ENCODE results near the gene TEAD1. TPM values are rescaled to one million over a fixed set of nuclear protein-coding genes. Genes with fewer than 3 reads are reported as not detected.

TEAD1 gene
- total and polyA plus RNA-seq, 5 donors from 2014 or later: 0.30 TPM; not detected in 4

DNA sequence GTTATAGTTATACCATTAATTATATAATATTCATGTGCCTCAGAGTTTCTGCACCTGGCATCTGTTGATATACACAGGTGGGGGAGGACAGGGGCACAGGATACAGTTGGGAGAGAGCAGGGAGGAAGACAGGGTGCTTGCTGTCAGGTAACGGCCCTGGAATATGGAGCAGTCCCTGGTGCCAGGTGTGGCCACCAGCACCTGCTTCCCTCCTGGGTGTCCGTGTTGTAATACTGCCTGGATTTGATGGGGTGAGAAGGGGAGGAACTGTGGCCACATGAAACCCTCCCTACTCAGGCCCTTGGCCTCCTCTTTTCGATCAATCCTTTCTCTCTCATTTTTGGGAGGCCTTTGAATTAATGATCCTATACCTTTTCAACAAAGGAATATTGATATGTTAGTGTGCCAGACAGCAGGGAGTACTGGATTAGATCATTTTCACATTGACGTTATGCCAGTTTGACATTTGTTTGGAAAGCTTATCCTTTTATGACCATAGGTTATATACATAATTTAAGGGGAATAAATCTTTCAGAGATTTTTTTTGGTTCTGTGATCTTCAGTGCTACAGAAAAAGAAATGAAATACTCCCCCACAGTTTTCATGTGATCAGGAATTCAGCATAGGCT is 88.6 kb downstream of the TEAD1 start:
- Mint-ChIP-seq H3K27ac (no peak overlapping the region), H3K4me3 (no peak overlapping the region), H3K36me3 (no peaks in the 10 kb centered on the region), H3K4me1 (no peaks in the 10 kb centered on the region), H3K9me3 (no peaks in the 10 kb centered on the region), H3K27me3 (peaks cover 18% of the 10 kb centered on the region)
- no peak for ATAC-seq (ENCODE audit: low read depth in 2 of 2)
- H3K4me3 ChIP-seq (ENCODE audit: low read depth, low read length): no peak overlapping the region
- H3K27ac ChIP-seq (ENCODE audit: insufficient read depth, low read length, poor library complexity, severe bottlenecking): no peak overlapping the region
- no peaks in the 10 kb centered on the region for H3K9me3 ChIP-seq (ENCODE audit: control insufficient read depth in 2 of 2, low read length in 2 of 2)
- no peak for DNase-seq
- no peaks in the 10 kb centered on the region for H3K27me3 ChIP-seq (ENCODE audit: control insufficient read depth, insufficient read depth, low read length)
- no peaks in the 10 kb centered on the region for H3K36me3 ChIP-seq (ENCODE audit: control insufficient read depth, insufficient read depth, low read length)
- no peaks in the 10 kb centered on the region for H3K4me1 ChIP-seq (ENCODE audit: control insufficient read depth, insufficient read depth, low read length, poor library complexity, severe bottlenecking)

DNA sequence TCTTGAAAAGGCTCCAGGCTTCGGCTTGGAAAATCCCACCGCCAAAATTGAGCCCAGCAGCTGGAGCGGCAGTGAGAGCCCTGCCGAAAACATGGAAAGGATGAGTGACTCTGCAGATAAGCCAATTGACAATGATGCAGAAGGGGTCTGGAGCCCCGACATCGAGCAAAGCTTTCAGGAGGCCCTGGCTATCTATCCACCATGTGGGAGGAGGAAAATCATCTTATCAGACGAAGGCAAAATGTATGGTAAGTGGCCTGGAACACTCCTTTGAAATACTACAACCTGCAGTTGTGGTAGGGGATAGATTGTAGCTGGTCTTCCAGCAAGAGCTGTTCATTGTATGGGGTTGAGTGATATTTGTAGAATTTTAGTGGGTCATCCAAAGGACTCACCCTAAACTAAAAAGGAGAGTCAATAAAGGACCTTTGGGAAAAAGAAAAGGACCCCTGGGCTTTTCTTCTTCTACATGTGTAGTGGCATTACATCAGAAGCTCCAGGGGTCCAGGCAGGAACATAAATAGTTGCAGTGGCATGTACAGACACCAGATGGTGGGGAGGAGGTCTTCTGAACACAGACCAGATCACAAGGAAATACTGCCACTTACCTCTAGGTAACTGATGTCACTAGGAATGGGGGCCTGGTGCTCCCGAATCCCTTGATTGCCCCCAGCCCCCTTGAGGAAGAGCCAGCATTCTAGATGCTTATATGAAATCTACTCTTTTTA is 90.1 kb downstream of the TEAD1 start:
- H3K4me3 Mint-ChIP-seq: no peak overlapping the region

DNA sequence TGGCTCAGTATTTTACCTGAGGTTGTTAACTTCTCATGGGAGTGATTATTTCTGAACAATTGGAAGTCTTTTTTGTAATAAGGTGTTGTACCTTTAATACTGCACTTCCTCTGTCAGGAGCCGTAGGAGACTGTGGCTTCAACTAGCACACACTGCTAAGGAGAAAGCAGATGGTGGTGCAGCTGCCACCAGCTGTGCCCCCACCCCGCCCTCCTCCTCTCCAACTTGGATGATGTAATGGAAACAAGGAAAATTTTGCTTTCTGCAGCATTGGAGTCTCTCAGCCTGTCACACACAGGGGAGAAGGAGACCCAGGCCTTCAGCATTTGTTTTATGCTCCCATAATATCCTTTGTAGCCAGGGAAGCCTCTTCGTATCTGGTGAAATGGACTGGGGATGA is 91.2 kb downstream of the TEAD1 start:
- peaks cover 18% of the 10 kb centered on the region for H3K27me3 Mint-ChIP-seq
- H3K27ac Mint-ChIP-seq: no peak overlapping the region
- Histone ChIP-seq H3K27ac (ENCODE audit: insufficient read depth, low read length, poor library complexity, severe bottlenecking) (no peak overlapping the region), H3K4me1 (ENCODE audit: control insufficient read depth, insufficient read depth, low read length, poor library complexity, severe bottlenecking) (no peaks in the 10 kb centered on the region), H3K4me3 (ENCODE audit: low read depth, low read length) (no peak overlapping the region), H3K9me3 (ENCODE audit: control insufficient read depth in 2 of 2, low read length in 2 of 2) (no peaks in the 10 kb centered on the region), H3K36me3 (ENCODE audit: control insufficient read depth, insufficient read depth, low read length) (no peaks in the 10 kb centered on the region), H3K27me3 (ENCODE audit: control insufficient read depth, insufficient read depth, low read length) (peaks cover 4% of the 10 kb centered on the region)
- H3K36me3 Mint-ChIP-seq: no peaks in the 10 kb centered on the region
- ATAC-seq (ENCODE audit: low read depth in 2 of 2) (no peak), DNase-seq (no peak)
- H3K9me3 Mint-ChIP-seq: no peaks in the 10 kb centered on the region
- no peak overlapping the region for H3K4me3 Mint-ChIP-seq
- H3K4me1 Mint-ChIP-seq: no peaks in the 10 kb centered on the region

More for the DNA sequence above, 90.1 kb downstream of the TEAD1 start:
- Mint-ChIP-seq H3K27me3 (peaks cover 18% of the 10 kb centered on the region), H3K36me3 (no peaks in the 10 kb centered on the region), H3K9me3 (no peaks in the 10 kb centered on the region), H3K27ac (no peak overlapping the region), H3K4me1 (no peaks in the 10 kb centered on the region)
- no peaks in the 10 kb centered on the region for H3K36me3 ChIP-seq (ENCODE audit: control insufficient read depth, insufficient read depth, low read length)
- no peak overlapping the region for H3K4me3 ChIP-seq (ENCODE audit: low read depth, low read length)
- ATAC-seq (ENCODE audit: low read depth in 2 of 2) (no peak), DNase-seq (no peak)
- H3K9me3 ChIP-seq (ENCODE audit: control insufficient read depth in 2 of 2, low read length in 2 of 2): no peaks in the 10 kb centered on the region
- H3K27me3 ChIP-seq (ENCODE audit: control insufficient read depth, insufficient read depth, low read length): peaks cover under 1% of the 10 kb centered on the region
- H3K27ac ChIP-seq (ENCODE audit: insufficient read depth, low read length, poor library complexity, severe bottlenecking): no peak overlapping the region
- no peaks in the 10 kb centered on the region for H3K4me1 ChIP-seq (ENCODE audit: control insufficient read depth, insufficient read depth, low read length, poor library complexity, severe bottlenecking)

DNA sequence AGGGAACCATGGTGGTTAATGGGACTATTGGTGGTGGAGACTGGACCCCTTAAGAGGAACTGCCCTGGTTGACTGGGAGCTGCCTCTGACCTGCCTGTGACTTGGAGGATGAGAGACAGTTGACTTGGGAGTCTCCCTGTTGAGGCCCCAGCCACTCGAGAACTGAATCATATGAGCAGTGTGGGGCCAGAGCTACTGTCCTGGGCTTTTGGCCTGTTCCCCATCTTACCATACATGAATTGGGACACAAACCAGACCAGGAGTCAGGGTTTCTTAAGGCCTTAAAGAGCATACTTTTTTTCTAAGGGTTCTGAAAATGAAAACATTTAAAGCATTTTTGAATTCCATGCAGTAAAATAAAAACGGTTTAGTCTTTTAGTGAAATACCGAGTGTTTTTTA is 92.8 kb downstream of the TEAD1 start:
- Mint-ChIP-seq H3K9me3 (no peaks in the 10 kb centered on the region), H3K36me3 (no peaks in the 10 kb centered on the region), H3K27ac (no peak overlapping the region), H3K4me1 (no peaks in the 10 kb centered on the region), H3K4me3 (no peak overlapping the region), H3K27me3 (peaks cover 7% of the 10 kb centered on the region)
- peaks cover 4% of the 10 kb centered on the region for H3K27me3 ChIP-seq (ENCODE audit: control insufficient read depth, insufficient read depth, low read length)
- H3K9me3 ChIP-seq (ENCODE audit: control insufficient read depth in 2 of 2, low read length in 2 of 2): no peaks in the 10 kb centered on the region
- no peaks in the 10 kb centered on the region for H3K4me1 ChIP-seq (ENCODE audit: control insufficient read depth, insufficient read depth, low read length, poor library complexity, severe bottlenecking)
- ATAC-seq (ENCODE audit: low read depth in 2 of 2) (no peak), DNase-seq (no peak)
- no peak overlapping the region for H3K4me3 ChIP-seq (ENCODE audit: low read depth, low read length)
- H3K36me3 ChIP-seq (ENCODE audit: control insufficient read depth, insufficient read depth, low read length): no peaks in the 10 kb centered on the region
- H3K27ac ChIP-seq (ENCODE audit: insufficient read depth, low read length, poor library complexity, severe bottlenecking): no peak overlapping the region

DNA sequence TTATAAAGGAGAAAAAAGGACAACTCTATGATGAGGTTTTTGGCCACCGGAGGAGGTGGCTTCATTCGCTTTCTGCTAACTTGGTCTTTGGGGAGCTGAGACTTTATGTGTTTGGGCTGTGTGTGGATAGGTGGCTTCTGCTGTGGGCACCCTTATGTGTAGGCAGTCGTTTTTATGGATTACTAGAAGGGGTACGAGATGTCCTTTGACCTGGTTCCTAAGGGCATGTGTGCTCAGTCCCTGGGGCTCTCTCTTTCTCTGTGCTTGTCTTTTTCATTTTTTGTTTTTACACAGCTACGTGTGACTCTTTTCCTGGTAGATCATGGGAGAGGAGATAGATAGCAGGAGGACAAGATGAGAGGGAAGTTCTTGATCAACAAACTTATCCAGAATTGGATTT is 93.4 kb downstream of the TEAD1 start:
- Mint-ChIP-seq H3K4me1 (no peaks in the 10 kb centered on the region), H3K27me3 (peaks cover 7% of the 10 kb centered on the region), H3K4me3 (no peak overlapping the region), H3K9me3 (no peaks in the 10 kb centered on the region), H3K27ac (no peak overlapping the region), H3K36me3 (no peaks in the 10 kb centered on the region)
- Histone ChIP-seq H3K27me3 (ENCODE audit: control insufficient read depth, insufficient read depth, low read length) (peaks cover 4% of the 10 kb centered on the region), H3K36me3 (ENCODE audit: control insufficient read depth, insufficient read depth, low read length) (no peaks in the 10 kb centered on the region), H3K9me3 (ENCODE audit: control insufficient read depth in 2 of 2, low read length in 2 of 2) (no peaks in the 10 kb centered on the region), H3K4me1 (ENCODE audit: control insufficient read depth, insufficient read depth, low read length, poor library complexity, severe bottlenecking) (no peaks in the 10 kb centered on the region), H3K27ac (ENCODE audit: insufficient read depth, low read length, poor library complexity, severe bottlenecking) (no peak overlapping the region), H3K4me3 (ENCODE audit: low read depth, low read length) (no peak overlapping the region)
- DNase-seq: no peak
- ATAC-seq (ENCODE audit: low read depth in 2 of 2): no peak

DNA sequence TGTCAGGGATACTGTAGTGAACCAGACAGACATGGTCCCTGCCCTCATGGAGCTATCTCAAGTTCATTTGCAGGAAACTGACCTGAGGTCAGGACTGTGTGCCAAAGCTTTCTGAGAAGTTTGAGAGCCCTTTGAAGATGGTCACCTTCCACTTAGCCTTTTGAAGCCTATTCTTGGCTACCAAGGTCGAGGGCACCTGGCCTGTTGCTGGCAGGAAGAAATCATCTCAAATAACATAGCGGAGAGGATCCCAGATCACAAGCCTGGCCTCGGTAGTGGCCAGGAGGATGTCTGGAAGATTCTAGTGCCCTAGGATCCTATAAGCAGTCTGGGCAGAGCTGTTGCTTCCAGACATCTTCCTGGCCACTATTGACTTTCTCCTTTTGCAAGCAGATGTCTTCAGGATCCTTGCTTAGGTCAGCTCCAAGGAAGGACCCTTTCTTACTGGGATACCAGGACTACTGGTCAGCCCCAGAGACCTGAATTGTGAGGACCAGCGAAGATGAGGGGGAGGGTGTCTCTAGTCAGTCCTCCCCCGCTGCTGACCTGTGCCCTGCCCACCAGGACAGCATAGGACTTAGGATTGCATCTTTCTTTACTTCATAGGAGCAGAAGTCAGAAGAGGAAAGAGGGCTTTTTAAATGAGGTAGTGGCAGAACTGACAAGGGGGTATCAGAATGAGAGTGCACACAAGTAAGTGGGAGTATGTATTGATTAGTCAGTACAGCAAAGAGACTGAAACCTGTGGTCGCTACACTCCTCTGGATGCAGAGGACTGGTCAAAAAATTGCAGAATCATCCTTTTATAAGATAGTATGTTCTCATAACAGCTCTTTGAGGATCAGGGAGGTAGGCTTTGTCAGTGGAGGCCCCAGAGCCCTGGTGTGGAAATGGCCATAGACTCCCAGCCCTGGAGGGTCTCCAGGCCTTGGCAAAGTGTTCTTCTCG is 94.8 kb downstream of the TEAD1 start:
- no peaks in the 10 kb centered on the region for H3K9me3 Mint-ChIP-seq
- ATAC-seq (ENCODE audit: low read depth in 2 of 2): no peak

DNA sequence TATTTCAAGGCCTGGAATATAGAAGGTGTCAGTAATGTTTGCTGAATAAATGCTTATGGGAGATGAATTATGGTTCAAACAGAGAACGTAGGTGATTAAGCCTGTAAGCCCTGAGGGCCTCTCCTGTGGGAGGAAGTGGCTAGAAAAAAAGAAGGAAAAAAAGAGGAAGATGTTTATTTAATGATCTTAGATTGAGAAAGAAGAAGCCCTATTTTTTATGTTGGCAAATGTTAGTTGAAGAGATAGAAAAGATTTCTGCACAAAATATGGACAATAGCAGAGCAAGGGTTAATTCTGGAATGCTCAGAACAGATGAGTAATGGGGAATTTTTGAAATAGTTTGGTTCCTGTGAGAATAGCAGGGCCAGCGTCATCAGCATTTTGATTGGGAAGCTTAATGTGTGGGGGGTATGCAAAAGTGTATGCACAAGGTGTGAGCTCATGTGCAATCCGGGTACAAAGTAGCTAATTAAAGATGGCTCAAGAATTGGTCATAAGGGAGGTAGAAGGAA is 95.7 kb downstream of the TEAD1 start:
- Histone ChIP-seq H3K4me1 (ENCODE audit: control insufficient read depth, insufficient read depth, low read length, poor library complexity, severe bottlenecking) (no peaks in the 10 kb centered on the region), H3K4me3 (ENCODE audit: low read depth, low read length) (no peak overlapping the region), H3K9me3 (ENCODE audit: control insufficient read depth in 2 of 2, low read length in 2 of 2) (no peaks in the 10 kb centered on the region), H3K36me3 (ENCODE audit: control insufficient read depth, insufficient read depth, low read length) (no peaks in the 10 kb centered on the region), H3K27ac (ENCODE audit: insufficient read depth, low read length, poor library complexity, severe bottlenecking) (no peak overlapping the region), H3K27me3 (ENCODE audit: control insufficient read depth, insufficient read depth, low read length) (peaks cover 4% of the 10 kb centered on the region)
- ATAC-seq (ENCODE audit: low read depth in 2 of 2) (no peak), DNase-seq (no peak)
- Mint-ChIP-seq H3K9me3 (no peaks in the 10 kb centered on the region), H3K36me3 (no peaks in the 10 kb centered on the region), H3K27me3 (peaks cover 7% of the 10 kb centered on the region), H3K4me3 (no peak overlapping the region), H3K27ac (no peak overlapping the region), H3K4me1 (no peaks in the 10 kb centered on the region)

More for the DNA sequence above, 94.8 kb downstream of the TEAD1 start:
- H3K36me3 ChIP-seq (ENCODE audit: control insufficient read depth, insufficient read depth, low read length): no peaks in the 10 kb centered on the region
- Mint-ChIP-seq H3K4me1 (no peaks in the 10 kb centered on the region), H3K27me3 (peaks cover 7% of the 10 kb centered on the region), H3K4me3 (no peak overlapping the region), H3K27ac (no peak overlapping the region), H3K36me3 (no peaks in the 10 kb centered on the region)
- H3K4me1 ChIP-seq (ENCODE audit: control insufficient read depth, insufficient read depth, low read length, poor library complexity, severe bottlenecking): no peaks in the 10 kb centered on the region
- no peaks in the 10 kb centered on the region for H3K9me3 ChIP-seq (ENCODE audit: control insufficient read depth in 2 of 2, low read length in 2 of 2)
- H3K27me3 ChIP-seq (ENCODE audit: control insufficient read depth, insufficient read depth, low read length): peaks cover 4% of the 10 kb centered on the region
- H3K4me3 ChIP-seq (ENCODE audit: low read depth, low read length): no peak overlapping the region
- no peak for DNase-seq
- no peak overlapping the region for H3K27ac ChIP-seq (ENCODE audit: insufficient read depth, low read length, poor library complexity, severe bottlenecking)
